HG02938 (cell line): Measurements from ENCODE around the gene FABP3.

Source experiments
- ATAC-seq: cut with Tn5 transposase; IDR thresholded peaks from one replicate; pipeline ENCODE4 v1.9.1; 2021; ENCODE audit warnings: mild to moderate bottlenecking, moderate library complexity; ENCODE audit not compliant: unreplicated experiment

FABP3 gene

DNA sequence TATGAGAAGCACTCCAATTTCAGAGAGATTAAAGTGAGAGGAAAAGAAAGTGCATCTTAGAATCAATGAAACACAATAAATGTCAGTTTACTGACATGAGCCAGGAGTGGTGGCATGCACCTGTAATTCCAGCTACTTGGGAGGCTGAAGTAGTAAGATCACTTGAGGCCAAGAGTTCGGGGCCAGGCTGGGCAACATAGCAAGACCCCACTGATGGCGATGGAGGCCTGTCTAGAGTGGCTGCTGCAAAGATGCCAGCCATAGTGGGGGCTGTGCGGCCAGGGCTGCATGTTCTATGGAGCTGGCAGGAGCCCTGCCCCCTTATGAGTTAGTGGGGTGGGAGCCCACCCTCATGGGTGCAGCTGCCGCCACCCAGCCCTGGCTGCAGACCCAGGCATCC lies 48.8 kb downstream of the FABP3 start:
- no peak for ATAC-seq

DNA sequence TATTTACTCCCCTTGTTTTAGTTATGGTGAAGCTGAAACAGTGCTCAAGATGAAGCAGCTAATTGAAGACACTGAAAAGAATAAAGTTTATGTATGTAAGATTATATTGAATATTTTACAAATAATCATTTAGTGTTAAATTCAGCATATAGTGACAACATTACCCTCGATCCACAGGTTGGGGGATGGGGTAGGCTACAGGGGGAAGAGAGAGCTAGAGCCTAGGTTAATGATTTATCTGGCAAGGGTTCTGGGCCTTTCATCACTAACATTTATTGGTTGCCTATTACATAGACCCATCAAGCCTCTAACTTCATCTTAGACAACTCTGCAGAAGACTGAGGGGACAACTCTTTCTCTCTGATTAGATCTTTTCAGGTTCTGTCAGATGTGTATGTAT lies 54.7 kb downstream of the FABP3 start:
- ATAC-seq = no peak

GRCh38 chr1:31315902-31316301 lies 57.0 kb downstream of the FABP3 start:
- no peak for ATAC-seq
